ENCODE data around the gene GMEB1. TPM values are rescaled to one million over a fixed set of nuclear protein-coding genes. Genes with fewer than 3 reads are reported as not detected.
"Not testable (repeated sequence)": the region's sequence is repeated elsewhere in the genome, so short reads cannot be mapped to it uniquely, and the experiment has no call there.

GMEB1 gene
- total RNA-seq, 2 experiments from 2014 or later: 33.0 to 38.2 TPM

DNA sequence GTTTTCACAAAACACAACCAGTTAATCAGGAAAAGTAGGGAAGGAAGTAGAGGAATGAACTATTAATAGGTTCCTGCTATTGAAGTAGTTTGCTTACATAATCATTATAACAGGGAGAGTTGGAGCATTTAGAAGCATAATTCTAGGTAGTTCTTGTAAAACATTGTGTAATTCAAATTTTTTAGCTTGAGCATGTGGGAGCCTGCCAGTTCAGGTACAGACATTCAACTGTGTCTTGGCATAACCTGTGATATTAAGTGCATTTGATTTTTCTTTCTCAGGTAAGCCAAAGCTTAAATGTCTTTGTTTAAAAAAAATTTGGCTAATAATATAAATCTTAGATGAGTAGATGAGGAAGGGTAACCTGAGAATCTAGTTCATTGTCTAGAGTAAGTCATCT, 71.5 kb downstream of the GMEB1 start:
- no peak for ATAC-seq
- no peak for DNase-seq
- Mint-ChIP-seq H3K9me3 (ENCODE audit: low read depth) (no peaks in the 10 kb centered on the region), H3K4me3 (peak overlapping the region; percentile 9), H3K36me3 (peaks cover 61% of the 10 kb centered on the region), H3K4me1 (peaks cover 74% of the 10 kb centered on the region), H3K27me3 (no peaks in the 10 kb centered on the region), H3K27ac (peak overlapping the region; percentile 3)
- CTCF ChIA-PET: interaction anchor here (0.9 to 1.5 kb wide), 2 partner anchors 40 to 137 kb away, joined by 3 to 4 read pairs; no protein-coding TSS in a partner anchor

GRCh38 chr1:28744184-28744583, 75.6 kb downstream of the GMEB1 start:
- no peak for DNase-seq
- CTCF ChIA-PET: interaction anchor here (1.4 to 1.6 kb wide), 2 partner anchors 7 to 140 kb away, joined by 4 to 5 read pairs; partner anchors contain the start of gene YTHDF2
- peak; percentile 78 for ATAC-seq
- no peaks in the 10 kb centered on the region for H3K27me3 Mint-ChIP-seq
- H3K9me3 Mint-ChIP-seq (ENCODE audit: low read depth): no peaks in the 10 kb centered on the region
- peak overlapping the region; percentile 55 for H3K4me3 Mint-ChIP-seq
- H3K36me3 Mint-ChIP-seq: peaks cover 64% of the 10 kb centered on the region
- peak overlapping the region; percentile 67 for H3K27ac Mint-ChIP-seq
- H3K4me1 Mint-ChIP-seq: peaks cover 75% of the 10 kb centered on the region

DNA sequence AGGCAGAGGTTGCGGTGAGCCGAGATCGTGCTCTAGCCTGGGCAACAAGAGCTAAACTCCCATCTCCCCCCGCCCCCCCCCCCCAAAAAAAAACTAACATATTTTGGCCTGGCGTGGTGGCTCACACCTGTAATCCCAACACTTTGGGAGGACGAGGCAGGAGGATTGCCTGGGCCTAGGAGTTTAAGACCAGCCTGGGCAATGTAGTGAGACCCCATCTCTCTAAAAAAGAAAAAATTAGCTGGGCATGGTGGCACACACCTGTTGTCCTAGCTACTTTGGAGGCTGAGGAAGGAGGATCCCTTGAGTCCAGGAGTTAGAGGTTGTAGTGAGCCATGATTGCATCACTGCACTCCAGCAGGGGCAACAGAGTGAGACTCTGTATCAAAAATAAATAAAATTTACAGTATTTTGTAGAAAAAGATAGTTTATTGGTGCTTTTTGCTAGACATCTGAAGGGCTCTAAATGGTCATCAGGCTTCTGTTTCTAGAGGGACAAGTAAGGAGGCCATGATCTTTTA, 77.1 kb downstream of the GMEB1 start:
- Mint-ChIP-seq H3K9me3 (ENCODE audit: low read depth) (no peaks in the 10 kb centered on the region), H3K4me3 (no peak overlapping the region), H3K36me3 (peaks cover 64% of the 10 kb centered on the region), H3K27me3 (no peaks in the 10 kb centered on the region), H3K27ac (no peak overlapping the region), H3K4me1 (peaks cover 77% of the 10 kb centered on the region)
- ATAC-seq (no peak), DNase-seq (no peak)
- CTCF ChIA-PET: interaction anchor here (1.6 to 2.7 kb wide), 2 partner anchors 9 kb away, joined by 4 to 19 read pairs; partner anchors contain the start of gene YTHDF2

GRCh38 chr1:28750330-28750729, 81.7 kb downstream of the GMEB1 start:
- ATAC-seq (no peak), DNase-seq (no peak)
- peaks cover 41% of the 10 kb centered on the region for H3K36me3 Mint-ChIP-seq
- H3K27me3 Mint-ChIP-seq: no peaks in the 10 kb centered on the region
- H3K4me3 Mint-ChIP-seq: no peak overlapping the region
- H3K9me3 Mint-ChIP-seq (ENCODE audit: low read depth): no peaks in the 10 kb centered on the region
- CTCF ChIA-PET: interaction anchor here (0.7 to 1.4 kb wide), 3 partner anchors 109 to 331 kb away, joined by 3 to 5 read pairs (median 3); no protein-coding TSS in a partner anchor
- H3K4me1 Mint-ChIP-seq: peaks cover 51% of the 10 kb centered on the region
- no peak overlapping the region for H3K27ac Mint-ChIP-seq

DNA sequence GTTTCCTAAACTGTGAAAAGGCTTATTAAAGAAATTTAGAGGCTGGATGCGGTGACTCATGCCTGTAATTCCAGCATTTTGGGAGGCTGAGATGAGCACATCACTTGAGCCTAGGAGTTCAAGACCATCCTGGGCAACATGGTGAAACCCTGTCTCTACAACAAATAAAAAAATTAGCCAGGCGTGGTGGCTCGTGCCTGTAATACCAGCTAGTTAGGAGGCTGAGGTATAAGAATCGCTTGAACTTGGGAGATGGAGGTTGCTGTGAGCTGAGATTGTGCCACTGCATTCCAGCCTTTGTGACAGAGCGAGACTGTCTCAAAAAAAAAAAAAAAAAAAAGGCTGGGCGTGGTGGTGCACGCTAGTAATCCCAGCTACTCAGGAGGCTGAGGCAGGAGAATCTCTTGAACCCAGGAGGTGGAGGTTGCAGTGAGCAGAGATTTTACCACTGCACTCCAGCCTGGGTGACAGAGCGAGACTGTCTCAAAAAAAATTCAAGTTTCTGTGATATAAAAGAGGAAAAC, 82.2 kb downstream of the GMEB1 start:
- H3K4me3 Mint-ChIP-seq; ATAC-seq; H3K27me3 Mint-ChIP-seq; DNase-seq; H3K9me3 Mint-ChIP-seq (ENCODE audit: low read depth); H3K27ac Mint-ChIP-seq: not testable (repeated sequence)
- Mint-ChIP-seq H3K36me3 (peaks cover 40% of the 10 kb centered on the region), H3K4me1 (peaks cover 50% of the 10 kb centered on the region)
- CTCF ChIA-PET: interaction anchor here (1.3 to 5.0 kb wide), 3 partner anchors 14 to 126 kb away, joined by 3 to 23 read pairs (median 3); partner anchors contain the start of gene YTHDF2

- H3K9me3 Mint-ChIP-seq (ENCODE audit: low read depth): no peaks in the 10 kb centered on the region
- H3K4me3 Mint-ChIP-seq: no peak overlapping the region
- DNase-seq (no peak), ATAC-seq (no peak)
- H3K36me3 Mint-ChIP-seq: peaks cover 36% of the 10 kb centered on the region
- CTCF ChIA-PET: interaction anchor here (1.3 to 5.0 kb wide), 5 partner anchors 15 to 130 kb away, joined by 3 to 23 read pairs (median 4); partner anchors contain the start of gene YTHDF2
- no peak overlapping the region for H3K27ac Mint-ChIP-seq
- peaks cover 47% of the 10 kb centered on the region for H3K4me1 Mint-ChIP-seq
- H3K27me3 Mint-ChIP-seq: no peaks in the 10 kb centered on the region
These were observed 82.9 kb downstream of the GMEB1 start for GRCh38 chr1:28751315-28752060.

DNA sequence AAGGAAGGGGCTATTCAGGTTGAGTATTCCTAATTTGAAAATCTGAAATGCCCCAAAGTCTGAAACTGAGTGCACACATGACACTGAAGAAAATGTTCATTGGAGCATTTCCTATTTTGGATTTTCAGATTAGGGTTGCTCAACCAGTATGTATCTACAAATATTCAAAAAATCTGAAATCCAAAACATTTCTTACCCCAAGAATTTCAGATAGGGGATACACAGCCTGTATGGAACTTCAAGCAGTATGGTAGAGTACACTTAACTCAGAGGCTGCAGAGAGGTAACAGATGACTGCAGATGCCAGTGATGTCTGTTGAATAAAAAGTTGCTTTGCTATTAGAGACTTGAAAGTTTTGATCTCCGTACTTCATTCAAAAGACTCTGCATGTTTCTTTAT, 87.1 kb downstream of the GMEB1 start:
- Mint-ChIP-seq H3K4me1 (peaks cover 21% of the 10 kb centered on the region), H3K4me3 (no peak overlapping the region), H3K27me3 (no peaks in the 10 kb centered on the region), H3K9me3 (ENCODE audit: low read depth) (no peaks in the 10 kb centered on the region), H3K36me3 (peaks cover 30% of the 10 kb centered on the region), H3K27ac (no peak overlapping the region)
- DNase-seq: no peak
- CTCF ChIA-PET: interaction anchor here (1.0 to 5.0 kb wide), 2 partner anchors 19 kb away, joined by 3 to 23 read pairs; partner anchors contain the start of gene YTHDF2
- no peak for ATAC-seq

DNA sequence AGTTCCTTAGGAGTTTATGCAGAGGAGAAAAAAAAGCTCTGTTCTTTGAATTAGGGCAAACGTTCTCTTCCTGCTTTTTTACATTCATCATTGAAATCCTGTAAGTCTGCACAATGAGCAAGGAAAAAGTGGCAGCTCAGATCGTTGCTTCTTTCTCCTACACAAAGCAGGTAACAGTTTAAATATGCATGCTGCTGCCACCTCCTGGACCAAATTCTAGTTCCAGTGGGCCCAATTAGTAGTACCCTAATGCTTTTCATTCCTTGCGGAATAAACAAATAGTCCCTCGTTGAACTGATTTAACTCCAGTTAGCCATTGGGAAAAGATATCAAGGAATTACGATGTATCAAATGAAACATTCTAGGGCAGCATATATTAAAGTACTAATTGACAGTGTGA, 88.3 kb downstream of the GMEB1 start:
- Mint-ChIP-seq H3K9me3 (ENCODE audit: low read depth) (no peaks in the 10 kb centered on the region), H3K4me1 (peaks cover 15% of the 10 kb centered on the region), H3K27ac (no peak overlapping the region), H3K27me3 (no peaks in the 10 kb centered on the region), H3K36me3 (peaks cover 28% of the 10 kb centered on the region), H3K4me3 (no peak overlapping the region)
- ATAC-seq (no peak), DNase-seq (no peak)
- CTCF ChIA-PET: interaction anchor here (1.1 to 1.3 kb wide), 3 partner anchors 15 to 89 kb away, joined by 3 to 7 read pairs (median 4); partner anchors contain the start of gene YTHDF2

- Mint-ChIP-seq H3K36me3 (peaks cover 26% of the 10 kb centered on the region), H3K9me3 (ENCODE audit: low read depth) (no peaks in the 10 kb centered on the region), H3K4me1 (peaks cover 15% of the 10 kb centered on the region), H3K27ac (no peak overlapping the region), H3K27me3 (no peaks in the 10 kb centered on the region), H3K4me3 (no peak overlapping the region)
- ATAC-seq: no peak
- DNase-seq: no peak
- CTCF ChIA-PET: interaction anchor here (1.4 kb wide), 1 partner anchor 17 kb away, joined by 3 read pairs; no protein-coding TSS in a partner anchor
These were observed 89.8 kb downstream of the GMEB1 start for GRCh38 chr1:28758420-28758819.

- Mint-ChIP-seq H3K4me1 (peaks cover 10% of the 10 kb centered on the region), H3K9me3 (ENCODE audit: low read depth) (no peaks in the 10 kb centered on the region), H3K4me3 (no peak overlapping the region), H3K36me3 (peaks cover 22% of the 10 kb centered on the region), H3K27me3 (no peaks in the 10 kb centered on the region), H3K27ac (no peak overlapping the region)
- DNase-seq (no peak), ATAC-seq (no peak)
- CTCF ChIA-PET: no interaction called here
These were observed 90.7 kb downstream of the GMEB1 start for GRCh38 chr1:28759257-28759656.

DNA sequence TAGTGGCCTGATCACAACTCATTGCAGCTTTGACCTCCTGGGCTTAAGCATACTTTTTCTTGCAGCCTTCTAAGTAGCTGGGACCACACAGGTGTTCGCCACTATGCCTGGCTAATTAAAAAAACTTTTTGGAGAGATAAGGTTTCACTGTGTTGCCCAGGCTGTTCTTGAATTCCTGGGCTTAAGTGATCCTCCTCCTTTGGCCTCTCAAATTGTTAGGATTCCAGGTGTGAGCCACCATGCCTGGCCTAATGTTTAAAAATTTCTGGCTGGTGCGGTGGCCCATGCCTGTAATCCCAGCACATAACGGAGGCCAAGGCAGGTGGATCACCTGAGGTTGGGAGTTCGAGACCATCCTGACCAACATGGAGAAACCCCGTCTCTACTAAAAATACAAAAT, 92.6 kb downstream of the GMEB1 start:
- H3K27ac Mint-ChIP-seq: no peak overlapping the region
- peaks cover 28% of the 10 kb centered on the region for H3K36me3 Mint-ChIP-seq
- no peak overlapping the region for H3K4me3 Mint-ChIP-seq
- ATAC-seq (no peak), DNase-seq (no peak)
- H3K4me1 Mint-ChIP-seq: peaks cover 11% of the 10 kb centered on the region
- CTCF ChIA-PET: interaction anchor here (0.7 kb wide), 1 partner anchor 436 kb away, joined by 3 read pairs; no protein-coding TSS in a partner anchor
- no peaks in the 10 kb centered on the region for H3K27me3 Mint-ChIP-seq
- H3K9me3 Mint-ChIP-seq (ENCODE audit: low read depth): no peaks in the 10 kb centered on the region

DNA sequence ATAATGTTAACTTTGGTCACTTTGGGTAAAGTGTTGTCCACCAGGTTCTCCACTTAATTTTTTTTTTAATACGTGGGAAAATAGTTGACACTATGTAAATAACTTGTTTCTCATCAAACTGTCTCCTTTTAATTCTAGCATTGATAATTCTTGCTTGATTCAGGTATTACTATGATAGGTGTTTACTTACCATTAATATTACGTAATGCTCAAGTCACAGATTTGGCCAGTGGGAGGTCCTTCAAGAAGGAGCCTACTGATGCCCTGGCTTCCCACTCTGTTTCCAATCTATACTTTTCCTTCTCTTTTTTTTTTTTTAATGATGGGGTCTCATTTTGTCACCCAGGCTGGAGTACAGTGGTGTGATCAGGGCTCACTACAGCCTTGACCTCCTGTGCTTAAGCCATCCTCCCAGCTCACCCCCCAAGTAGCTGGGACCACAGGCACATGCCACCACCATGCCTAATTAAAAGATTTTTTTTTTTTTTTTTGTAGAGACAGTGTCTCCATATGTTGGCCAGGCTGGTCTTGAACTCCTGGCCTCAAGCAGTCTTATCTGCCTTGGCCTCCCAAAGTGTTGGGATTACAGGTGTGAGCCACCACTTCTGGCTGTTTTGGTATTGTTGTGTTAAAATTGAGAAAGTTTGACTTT, 98.1 kb downstream of the GMEB1 start:
- Mint-ChIP-seq H3K27me3 (no peaks in the 10 kb centered on the region), H3K27ac (no peak overlapping the region)

More for the DNA sequence above, 98.1 kb downstream of the GMEB1 start:
- DNase-seq (no peak), ATAC-seq (no peak)
- Mint-ChIP-seq H3K36me3 (peaks cover 27% of the 10 kb centered on the region), H3K4me3 (no peak overlapping the region), H3K9me3 (ENCODE audit: low read depth) (no peaks in the 10 kb centered on the region), H3K4me1 (peaks cover 8% of the 10 kb centered on the region)
- CTCF ChIA-PET: interaction anchor here (0.5 kb wide), 1 partner anchor 84 kb away, joined by 3 read pairs; no protein-coding TSS in a partner anchor
